ENCODE measurements around the gene OLFML2B.

DNA sequence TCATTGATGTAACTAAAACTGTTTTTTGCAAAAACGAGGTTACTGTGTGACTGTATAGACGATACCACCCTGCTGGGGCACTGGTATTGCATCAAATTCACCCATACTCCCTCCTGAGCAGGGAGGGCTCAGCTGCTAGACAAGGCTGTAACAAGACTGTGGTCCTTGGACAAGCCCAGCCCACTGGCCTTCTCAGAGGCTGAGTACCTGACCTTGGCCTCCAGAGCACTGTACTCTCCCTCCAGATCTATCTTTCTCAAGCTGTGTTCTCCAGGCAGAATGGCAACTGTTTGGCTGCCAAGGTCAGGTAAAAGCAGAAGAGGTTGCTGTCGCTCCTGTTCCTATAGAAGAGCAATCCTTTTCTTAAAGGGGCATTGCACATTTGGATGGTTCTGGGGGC lies 8.5 kb downstream of the OLFML2B start:
- no peak for TF ChIP-seq POLR2A (IDR thresholded peaks at IDR 0.05)
- TF ChIP-seq, protein P1, sequence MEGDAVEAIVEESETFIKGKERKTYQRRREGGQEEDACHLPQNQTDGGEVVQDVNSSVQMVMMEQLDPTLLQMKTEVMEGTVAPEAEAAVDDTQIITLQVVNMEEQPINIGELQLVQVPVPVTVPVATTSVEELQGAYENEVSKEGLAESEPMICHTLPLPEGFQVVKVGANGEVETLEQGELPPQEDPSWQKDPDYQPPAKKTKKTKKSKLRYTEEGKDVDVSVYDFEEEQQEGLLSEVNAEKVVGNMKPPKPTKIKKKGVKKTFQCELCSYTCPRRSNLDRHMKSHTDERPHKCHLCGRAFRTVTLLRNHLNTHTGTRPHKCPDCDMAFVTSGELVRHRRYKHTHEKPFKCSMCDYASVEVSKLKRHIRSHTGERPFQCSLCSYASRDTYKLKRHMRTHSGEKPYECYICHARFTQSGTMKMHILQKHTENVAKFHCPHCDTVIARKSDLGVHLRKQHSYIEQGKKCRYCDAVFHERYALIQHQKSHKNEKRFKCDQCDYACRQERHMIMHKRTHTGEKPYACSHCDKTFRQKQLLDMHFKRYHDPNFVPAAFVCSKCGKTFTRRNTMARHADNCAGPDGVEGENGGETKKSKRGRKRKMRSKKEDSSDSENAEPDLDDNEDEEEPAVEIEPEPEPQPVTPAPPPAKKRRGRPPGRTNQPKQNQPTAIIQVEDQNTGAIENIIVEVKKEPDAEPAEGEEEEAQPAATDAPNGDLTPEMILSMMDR (IDR thresholded peaks at IDR 0.05): no peak

Data from esophagus squamous epithelium (tissue), 4 donors.